GM12878 (cell line): ENCODE data around the gene PACSIN3. TPM values are rescaled to one million over a fixed set of nuclear protein-coding genes. Genes with fewer than 3 reads are reported as not detected.

Source experiments
- ATAC-seq: fragments of 200-7000 bp; cut with Tn5 transposase; 3 replicates; pipeline ENCODE4 v1.9.1; 2020; ENCODE audit warnings: mild to moderate bottlenecking, moderate library complexity
- BruUV-seq: library from RNA; stranded (reverse); fragments of 400-500 nt; replicated peaks from 2 replicates; lab custom pipeline; 2021; lab: Mats Ljungman, UMichigan
- CTCF ChIA-PET: fragments of 300-600 bp; sonication (Branson Sonifier 250); formaldehyde crosslinking; extraction: SDS; loops from one replicate; lab custom pipeline; 2021; ENCODE audit warnings: inconsistent platforms; lab: Yijun Ruan, JAX
- POLR2A ChIA-PET: fragments of 350-600 bp; formaldehyde crosslinking; extraction: SDS; loops from one replicate; lab custom pipeline; 2021; ENCODE audit warnings: inconsistent platforms; lab: Charles Lee
- RAD21 ChIA-PET: fragments of 300-600 bp; sonication (Branson Sonifier 250); formaldehyde crosslinking; loops from one replicate; lab custom pipeline; 2023; ENCODE audit warnings: antibody characterized with exemption; ENCODE audit not compliant: unreplicated experiment; lab: Charles Lee
- SMC1A ChIA-PET: fragments of 300-600 bp; sonication (Branson Sonifier 250); formaldehyde crosslinking; loops from one replicate; lab custom pipeline; 2023; ENCODE audit not compliant: unreplicated experiment, uncharacterized antibody; lab: Charles Lee
- DNase-seq: peaks from one replicate; pipeline ENCODE4 v3.0.0-alpha.2; 2011; ENCODE audit warnings: low read depth, low spot score
- FAIRE-seq: peaks from 3 replicates; lab custom pipeline; 2011; peaks lifted over from hg19 to GRCh38; lab: Jason Lieb, UNC
- H2AFZ ChIP-seq: 2 replicates; pipeline ENCODE4 v1.6.0; 2011; ENCODE audit warnings: low read depth, low read length, control low read depth; ENCODE audit not compliant: control insufficient read depth
- H3K27ac ChIP-seq: 2 replicates; pipeline ENCODE4 v1.5.1; 2011; ENCODE audit warnings: control low read depth; ENCODE audit not compliant: control insufficient read depth, insufficient read depth
- H3K27me3 ChIP-seq, 2 experiments: replicated peaks in 1 of 2; 2 replicates each; pipeline versions ENCODE4 v1.6.0 to v1.6.1; 2011; ENCODE audit warnings: low read length in 1 of 2; ENCODE audit not compliant: control insufficient read depth in 2 of 2, insufficient read depth in 2 of 2
- H3K36me3 ChIP-seq, 2 experiments: 2 replicates each; pipeline ENCODE4 v1.5.1; 2011; ENCODE audit warnings: low read length in 1 of 2; ENCODE audit not compliant: control insufficient read depth in 2 of 2, insufficient read depth in 2 of 2
- H3K4me1 ChIP-seq: 2 replicates; pipeline ENCODE4 v1.6.1; 2011; ENCODE audit warnings: mild to moderate bottlenecking, low read length, moderate library complexity, mixed read lengths; ENCODE audit not compliant: control insufficient read depth, insufficient read depth
- H3K4me2 ChIP-seq: 2 replicates; pipeline ENCODE4 v1.6.0; 2011; ENCODE audit warnings: control low read depth; ENCODE audit not compliant: control insufficient read depth, insufficient read depth
- H3K4me3 ChIP-seq: fragments of 200-600 bp; sonication (generic); 2 replicates; pipeline ENCODE4 v1.5.1; 2016
- H3K79me2 ChIP-seq: 2 replicates; pipeline ENCODE4 v1.6.0; 2011; ENCODE audit warnings: low read length; ENCODE audit not compliant: control insufficient read depth, insufficient read depth
- H3K9ac ChIP-seq: 2 replicates; pipeline ENCODE4 v1.8.0; 2011; ENCODE audit warnings: low read length, control low read depth, mixed read lengths; ENCODE audit not compliant: control insufficient read depth, insufficient read depth
- H3K9me3 ChIP-seq: replicated peaks from 3 replicates; pipeline ENCODE4 v1.5.1; 2011; ENCODE audit warnings: mild to moderate bottlenecking, low read length; ENCODE audit not compliant: control insufficient read depth, insufficient read depth
- H4K20me1 ChIP-seq: 2 replicates; pipeline ENCODE4 v1.6.0; 2011; ENCODE audit not compliant: control insufficient read depth, insufficient read depth
- CBX5 ChIP-seq: sonication (generic); IDR thresholded peaks from 2 replicates; pipeline ENCODE4 v1.6.1; 2016; ENCODE audit warnings: low read depth, moderate library complexity, mild to moderate bottlenecking, inconsistent platforms
- CHD1 ChIP-seq: IDR thresholded peaks from 2 replicates; pipeline ENCODE4 v1.6.1; 2012; ENCODE audit warnings: low read depth, low read length, improper control_type of control experiment
- EED ChIP-seq: sonication (generic); IDR thresholded peaks from 2 replicates; pipeline ENCODE4 v1.6.1; 2016; ENCODE audit warnings: antibody characterized with exemption, low read depth
- IRF4 ChIP-seq: IDR thresholded peaks from 2 replicates; pipeline ENCODE4 v1.6.1; 2011; ENCODE audit warnings: low read depth, low read length
- LARP7 ChIP-seq: fragments of 450-650 bp; IDR thresholded peaks from 2 replicates; pipeline ENCODE4 v1.6.1; 2017; ENCODE audit warnings: mild to moderate bottlenecking
- PAX8 ChIP-seq: fragments of 450-650 bp; IDR thresholded peaks from 2 replicates; pipeline ENCODE4 v1.6.1; 2017; ENCODE audit warnings: mild to moderate bottlenecking, moderate library complexity
- POLR2AphosphoS2 ChIP-seq: IDR thresholded peaks from 2 replicates; pipeline ENCODE4 v1.6.1; 2011; ENCODE audit warnings: low read depth, mild to moderate bottlenecking, low read length, improper control_type of control experiment, moderate library complexity
- RAD21 ChIP-seq: IDR thresholded peaks from 2 replicates; pipeline ENCODE4 v1.6.1; 2011; ENCODE audit warnings: mild to moderate bottlenecking, low read depth, low read length, moderate library complexity; ENCODE audit not compliant: insufficient read depth
- SP1 ChIP-seq: IDR thresholded peaks from one replicate; pipeline ENCODE4 v1.6.1; 2011; ENCODE audit warnings: low read depth, low read length
- SRF ChIP-seq, 2 experiments: IDR thresholded peaks; 2 replicates each; pipeline ENCODE4 v1.6.1; 2011; ENCODE audit warnings: low read depth in 2 of 2, low read length in 2 of 2, mild to moderate bottlenecking in 1 of 2, moderate library complexity in 1 of 2
- STAT1 ChIP-seq: fragments of 450-650 bp; conservative IDR thresholded peaks from 2 replicates; pipeline ENCODE4 v1.6.1; 2014; ENCODE audit warnings: antibody characterized with exemption, mild to moderate bottlenecking
- STAT3 ChIP-seq: IDR thresholded peaks from 2 replicates; pipeline ENCODE4 v1.6.1; 2011; ENCODE audit warnings: low read depth, low read length, improper control_type of control experiment
- YBX1 ChIP-seq: fragments of 450-650 bp; IDR thresholded peaks from 2 replicates; pipeline ENCODE4 v1.6.1; 2016; ENCODE audit warnings: antibody characterized with exemption
- ZZZ3 ChIP-seq: IDR thresholded peaks from 2 replicates; pipeline ENCODE4 v1.6.1; 2011; ENCODE audit warnings: low read depth; ENCODE audit not compliant: control insufficient read depth, insufficient read length
- WGBS: methylation state at CpG from one replicate; pipeline ENCODE4 v1.1.6; 2016; ENCODE audit warnings: low lambda C conversion rate; ENCODE audit not compliant: insufficient replicate concordance, insufficient coverage; ENCODE audit errors: missing lambda C conversion rate; 5-methylcytosine and 5-hydroxymethylcytosine counted together
- in situ Hi-C: fragments of 300-500 bp; cut with MboI; formaldehyde crosslinking; loops from 9 replicates; pipeline ENCODE4 v1.14.3; 2018; ENCODE audit warnings: mixed read lengths
- intact Hi-C: fragments of 100-400 bp; cut with micrococcal nuclease; formaldehyde crosslinking; loops from one replicate; pipeline ENCODE4 v1.14.2; 2022; ENCODE audit not compliant: unreplicated experiment
- polyA plus RNA-seq, 11 experiments: library from polyadenylated mRNA; depleted of rRNA in 4 of 11; unstranded in 6 of 11; stranded (reverse) in 5 of 11; fragments of >200 nt; fragmentation: Nextera tagmentation in 4 of 11; fragmentation: Illumina TruSeq in 1 of 11; extraction: Ambion mirVana in 4 of 11; extraction: Trizol in 1 of 11; gene quantifications; 1 replicate in 1 of 11; 2 replicates in 10 of 11; pipeline versions ENCODE4 v1.2.1 to v1.2.3, GENCODE V29; 2011 to 2016; ENCODE audit warnings: inconsistent platforms in 2 of 11, missing spikeins in 2 of 11, low read depth in 1 of 11
- total RNA-seq, 4 experiments: library from RNA; depleted of rRNA in 3 of 4; stranded (reverse); fragments of >200 nt in 3 of 4; fragmentation: Illumina TruSeq in 1 of 4; extraction: Trizol in 1 of 4; gene quantifications; 2 replicates each; pipeline versions ENCODE4 v1.2.1 to v1.2.3, GENCODE V29; 2013 to 2021
- TF ChIP-seq, protein P1 (sequence below): IDR thresholded peaks from 2 replicates; pipeline ENCODE4 v1.6.1; 2011; ENCODE audit warnings: mild to moderate bottlenecking, low read depth, low read length, moderate library complexity; ENCODE audit not compliant: insufficient replicate concordance
- TF ChIP-seq, protein P2 (sequence below): IDR thresholded peaks from 2 replicates; pipeline ENCODE4 v1.6.1; 2011; ENCODE audit warnings: low read depth, mild to moderate bottlenecking, low read length, moderate library complexity, borderline replicate concordance; ENCODE audit errors: extremely low read depth
- TF ChIP-seq, protein P3 (sequence below): fragments of 450-650 bp; IDR thresholded peaks from 2 replicates; pipeline ENCODE4 v1.6.1; 2018; ENCODE audit warnings: borderline replicate concordance, mild to moderate bottlenecking; ENCODE audit not compliant: partially characterized antibody

The PACSIN3 gene
- total and polyA plus RNA-seq, 10 of the 15 experiments (the other 5 are each of a cell fraction or from before 2014, with no cell fraction given), result 0.05 to 0.82 (median 0.22) TPM; not detected in 1

DNA sequence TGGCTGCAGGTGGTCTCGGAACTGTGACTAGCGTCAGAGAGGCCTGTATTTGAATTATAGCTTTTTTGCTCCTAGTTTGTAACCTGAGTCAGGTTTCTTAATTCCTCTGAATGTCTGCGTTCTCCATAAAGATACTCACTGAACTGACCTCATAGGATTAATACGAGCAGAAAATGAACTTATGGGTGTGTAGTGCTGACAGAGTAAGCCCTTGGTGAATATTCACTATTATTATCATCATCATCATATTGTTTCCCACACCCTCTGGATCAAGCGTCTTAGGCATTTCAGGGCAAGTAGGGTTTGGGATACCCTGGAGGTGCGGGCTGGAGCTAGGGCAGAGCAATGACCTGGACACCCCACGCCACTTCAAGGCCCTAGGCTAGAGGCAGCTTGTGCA, 38.6 kb downstream of the PACSIN3 start:
- Histone ChIP-seq H3K79me2 (no peaks in the 10 kb centered on the region), H3K27ac (no peak overlapping the region), H3K4me2 (no peak overlapping the region), H3K36me3 (no peaks in the 10 kb centered on the region), H3K27me3 (no peaks in the 10 kb centered on the region), H2AFZ (no peak overlapping the region), H3K4me3 (no peak overlapping the region), H4K20me1 (no peaks in the 10 kb centered on the region), H3K9ac (no peak overlapping the region), H3K4me1 (no peaks in the 10 kb centered on the region), H3K9me3 (no peaks in the 10 kb centered on the region)
- intact Hi-C loops (no loop called here), in situ Hi-C loops (no loop called here)
- ChIA-PET CTCF (interaction anchor here (1.0 kb wide), 1 partner anchor 8 kb away, joined by 3 read pairs; no protein-coding TSS in a partner anchor), RAD21 (no interaction called here), SMC1A (interaction anchor here (1.1 to 1.2 kb wide), 2 partner anchors 15 to 16 kb away, joined by 3 to 4 read pairs; no protein-coding TSS in a partner anchor), POLR2A (no interaction called here)
- TF ChIP-seq, protein P1, sequence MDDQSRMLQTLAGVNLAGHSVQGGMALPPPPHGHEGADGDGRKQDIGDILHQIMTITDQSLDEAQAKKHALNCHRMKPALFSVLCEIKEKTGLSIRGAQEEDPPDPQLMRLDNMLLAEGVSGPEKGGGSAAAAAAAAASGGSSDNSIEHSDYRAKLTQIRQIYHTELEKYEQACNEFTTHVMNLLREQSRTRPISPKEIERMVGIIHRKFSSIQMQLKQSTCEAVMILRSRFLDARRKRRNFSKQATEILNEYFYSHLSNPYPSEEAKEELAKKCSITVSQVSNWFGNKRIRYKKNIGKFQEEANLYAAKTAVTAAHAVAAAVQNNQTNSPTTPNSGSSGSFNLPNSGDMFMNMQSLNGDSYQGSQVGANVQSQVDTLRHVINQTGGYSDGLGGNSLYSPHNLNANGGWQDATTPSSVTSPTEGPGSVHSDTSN, result no peak
- TF ChIP-seq, protein P2, sequence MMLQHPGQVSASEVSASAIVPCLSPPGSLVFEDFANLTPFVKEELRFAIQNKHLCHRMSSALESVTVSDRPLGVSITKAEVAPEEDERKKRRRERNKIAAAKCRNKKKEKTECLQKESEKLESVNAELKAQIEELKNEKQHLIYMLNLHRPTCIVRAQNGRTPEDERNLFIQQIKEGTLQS, result no peak
- no peak for TF ChIP-seq STAT3
- TF ChIP-seq RAD21, result no peak
- TF ChIP-seq ZZZ3, result no peak
- no peak for TF ChIP-seq IRF4
- no peak for TF ChIP-seq PAX8
- no peak for TF ChIP-seq STAT1
- TF ChIP-seq, protein P3, sequence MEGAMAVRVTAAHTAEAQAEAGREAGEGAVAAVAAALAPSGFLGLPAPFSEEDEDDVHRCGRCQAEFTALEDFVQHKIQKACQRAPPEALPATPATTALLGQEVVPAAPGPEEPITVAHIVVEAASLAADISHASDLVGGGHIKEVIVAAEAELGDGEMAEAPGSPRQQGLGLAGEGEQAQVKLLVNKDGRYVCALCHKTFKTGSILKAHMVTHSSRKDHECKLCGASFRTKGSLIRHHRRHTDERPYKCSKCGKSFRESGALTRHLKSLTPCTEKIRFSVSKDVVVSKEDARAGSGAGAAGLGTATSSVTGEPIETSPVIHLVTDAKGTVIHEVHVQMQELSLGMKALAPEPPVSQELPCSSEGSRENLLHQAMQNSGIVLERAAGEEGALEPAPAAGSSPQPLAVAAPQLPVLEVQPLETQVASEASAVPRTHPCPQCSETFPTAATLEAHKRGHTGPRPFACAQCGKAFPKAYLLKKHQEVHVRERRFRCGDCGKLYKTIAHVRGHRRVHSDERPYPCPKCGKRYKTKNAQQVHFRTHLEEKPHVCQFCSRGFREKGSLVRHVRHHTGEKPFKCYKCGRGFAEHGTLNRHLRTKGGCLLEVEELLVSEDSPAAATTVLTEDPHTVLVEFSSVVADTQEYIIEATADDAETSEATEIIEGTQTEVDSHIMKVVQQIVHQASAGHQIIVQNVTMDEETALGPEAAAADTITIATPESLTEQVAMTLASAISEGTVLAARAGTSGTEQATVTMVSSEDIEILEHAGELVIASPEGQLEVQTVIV, result no peak
- TF ChIP-seq LARP7, result no peak
- no peak for TF ChIP-seq SP1
- TF ChIP-seq POLR2AphosphoS2, result no peak
- TF ChIP-seq YBX1, result no peak
- TF ChIP-seq SRF (IDR thresholded peaks at IDR 0.05; ENCODE audit: low read depth in 2 of 2, low read length in 2 of 2), result no peak
- no peak for TF ChIP-seq EED
- TF ChIP-seq CHD1, result no peak
- TF ChIP-seq CBX5, result no peak
- WGBS, result 74% methylated on average over 7 of the region's 7 CpGs
- FAIRE-seq (no peak), DNase-seq (no peak), ATAC-seq (no peak)
- no TSS peak for BruUV-seq
